Stomach (tissue), 9 donors: ENCODE results near the gene TMEM225B. TPM values are rescaled to one million over a fixed set of nuclear protein-coding genes. Genes with fewer than 3 reads are reported as not detected.
"Not testable (repeated sequence)": the region's sequence is repeated elsewhere in the genome, so short reads cannot be mapped to it uniquely, and the experiment has no call there.

ENCODE experiments used
- DNase-seq, 2 donors: peaks; one replicate each; pipeline versions ENCODE4 v3.0.0 to v3.0.0-alpha.2; 2013 to 2019
- H3K27ac ChIP-seq, 5 donors: fragments of 200-600 bp in 4 of 5; sonication (generic) in 4 of 5; one replicate each; pipeline ENCODE4 v1.5.1; 2013 to 2019; ENCODE audit warnings: mild to moderate bottlenecking in 1 of 5, moderate library complexity in 1 of 5
- H3K27me3 ChIP-seq, 3 donors: fragments of 200-600 bp; sonication (generic); one replicate each; pipeline ENCODE4 v1.5.1; 2017 to 2019; ENCODE audit warnings: mixed run types in 1 of 3
- H3K36me3 ChIP-seq, 4 donors: fragments of 200-600 bp; sonication (generic); 1 replicate in 3 of 4; 2 replicates in 1 of 4; pipeline ENCODE4 v1.5.1; 2016 to 2019
- H3K4me1 ChIP-seq, 4 donors: fragments of 200-600 bp; sonication (generic); one replicate each; pipeline ENCODE4 v1.5.1; 2016 to 2019
- H3K4me3 ChIP-seq, 4 donors: fragments of 200-600 bp; sonication (generic) in 3 of 4; one replicate each; pipeline ENCODE4 v1.5.1; 2016 to 2019; ENCODE audit warnings: mild to moderate bottlenecking in 1 of 4
- H3K9me3 ChIP-seq, 4 donors: fragments of 200-600 bp; sonication (generic); one replicate each; pipeline ENCODE4 v1.5.1; 2016 to 2019
- EP300 ChIP-seq: sonication (generic); formaldehyde crosslinking; IDR thresholded peaks from one replicate; pipeline ENCODE4 v1.6.1; 2017; ENCODE audit warnings: antibody characterized with exemption
- POLR2A ChIP-seq, 4 donors: fragments of 450-650 bp; IDR thresholded peaks; one replicate each; pipeline ENCODE4 v1.6.1; 2016; ENCODE audit warnings: antibody characterized with exemption in 4 of 4, control low read depth in 2 of 4, mild to moderate bottlenecking in 1 of 4, moderate library complexity in 1 of 4
- POLR2AphosphoS5 ChIP-seq, 3 donors: sonication (generic); formaldehyde crosslinking; IDR thresholded peaks; one replicate each; pipeline ENCODE4 v1.6.1; 2016; ENCODE audit warnings: antibody characterized with exemption in 3 of 3
- WGBS, 5 donors: extraction: QIAGEN DNeasy Blood & Tissue Kit in 3 of 5; methylation state at CpG; one replicate each; pipeline versions ENCODE4 v1.1.5 to v1.1.7; 2013 to 2018; 5-methylcytosine and 5-hydroxymethylcytosine counted together
- intact Hi-C: fragments of 100-400 bp; cut with DNase I; formaldehyde crosslinking; loops from one replicate; pipeline ENCODE4 v1.15.1; 2023; ENCODE audit warnings: low total_unique reads
- polyA plus RNA-seq, 3 donors: library from polyadenylated mRNA; stranded (reverse); fragments of 200-250 nt; gene quantifications; one replicate each; pipeline ENCODE4 v1.2.3, GENCODE V29; 2013
- total RNA-seq, 5 donors: library from RNA; depleted of rRNA; stranded (reverse); fragments of >200 nt; gene quantifications; one replicate each; pipeline versions ENCODE4 v1.1.0 to v1.2.3, GENCODE V29; 2014 to 2016
- TF ChIP-seq, protein P1 (sequence below), 7 experiments: fragments of 450-650 bp in 4 of 7; fragments of 200-600 bp in 3 of 7; sonication (generic) in 3 of 7; IDR thresholded peaks; one replicate each; pipeline ENCODE4 v1.5.1; 2016 to 2019; ENCODE audit warnings: antibody characterized with exemption in 7 of 7, control low read depth in 2 of 7, mild to moderate bottlenecking in 1 of 7
- donor health status: healthy with polysubstance abuse.
- donor health status: Bipolar disorder and iron deficiency.
- donor health status: healthy.

The TMEM225B gene
- total and polyA plus RNA-seq, 8 donors = 0.73 to 4.3 (median 0.98) TPM; not detected in 4

DNA sequence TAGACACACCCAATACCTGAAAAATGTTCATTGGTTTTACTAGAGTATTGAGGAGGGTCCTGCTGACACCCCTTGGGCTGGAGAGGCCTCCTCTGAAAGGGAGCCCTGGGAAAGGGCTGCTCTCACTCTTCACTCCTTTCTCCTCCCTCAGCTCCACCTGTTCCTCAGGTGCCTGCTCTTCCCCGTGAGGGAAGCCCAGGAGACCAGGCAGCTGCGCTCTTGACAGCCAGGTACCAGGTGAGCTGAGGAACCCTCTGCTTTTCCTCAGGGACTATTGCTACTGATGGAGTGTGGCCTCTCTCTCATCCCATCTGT, 36.4 kb upstream of the TMEM225B start:
- Histone ChIP-seq H3K36me3 (peaks cover 47 to 72% (median 65%) of the 10 kb centered on the region in 4 donors), H3K4me1 (peaks cover 18 to 61% (median 47%) of the 10 kb centered on the region in 4 donors), H3K27me3 (no peaks in the 10 kb centered on the region), H3K27ac (peak overlapping the region in 1 of 5 donors; percentile 99), H3K4me3 (no peak overlapping the region), H3K9me3 (no peaks in the 10 kb centered on the region)
- no peak for DNase-seq
- TF ChIP-seq POLR2A (IDR thresholded peaks at IDR 0.05) = no peak
- TF ChIP-seq POLR2AphosphoS5 (IDR thresholded peaks at IDR 0.05) = no peak
- no peak for TF ChIP-seq EP300
- TF ChIP-seq, protein P1, sequence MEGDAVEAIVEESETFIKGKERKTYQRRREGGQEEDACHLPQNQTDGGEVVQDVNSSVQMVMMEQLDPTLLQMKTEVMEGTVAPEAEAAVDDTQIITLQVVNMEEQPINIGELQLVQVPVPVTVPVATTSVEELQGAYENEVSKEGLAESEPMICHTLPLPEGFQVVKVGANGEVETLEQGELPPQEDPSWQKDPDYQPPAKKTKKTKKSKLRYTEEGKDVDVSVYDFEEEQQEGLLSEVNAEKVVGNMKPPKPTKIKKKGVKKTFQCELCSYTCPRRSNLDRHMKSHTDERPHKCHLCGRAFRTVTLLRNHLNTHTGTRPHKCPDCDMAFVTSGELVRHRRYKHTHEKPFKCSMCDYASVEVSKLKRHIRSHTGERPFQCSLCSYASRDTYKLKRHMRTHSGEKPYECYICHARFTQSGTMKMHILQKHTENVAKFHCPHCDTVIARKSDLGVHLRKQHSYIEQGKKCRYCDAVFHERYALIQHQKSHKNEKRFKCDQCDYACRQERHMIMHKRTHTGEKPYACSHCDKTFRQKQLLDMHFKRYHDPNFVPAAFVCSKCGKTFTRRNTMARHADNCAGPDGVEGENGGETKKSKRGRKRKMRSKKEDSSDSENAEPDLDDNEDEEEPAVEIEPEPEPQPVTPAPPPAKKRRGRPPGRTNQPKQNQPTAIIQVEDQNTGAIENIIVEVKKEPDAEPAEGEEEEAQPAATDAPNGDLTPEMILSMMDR (IDR thresholded peaks at IDR 0.05) = no peak
- intact Hi-C loops = no loop called here
- WGBS, 5 donors = 90 to 100% (median 93%) methylated on average over 2 of the region's 2 CpGs

DNA sequence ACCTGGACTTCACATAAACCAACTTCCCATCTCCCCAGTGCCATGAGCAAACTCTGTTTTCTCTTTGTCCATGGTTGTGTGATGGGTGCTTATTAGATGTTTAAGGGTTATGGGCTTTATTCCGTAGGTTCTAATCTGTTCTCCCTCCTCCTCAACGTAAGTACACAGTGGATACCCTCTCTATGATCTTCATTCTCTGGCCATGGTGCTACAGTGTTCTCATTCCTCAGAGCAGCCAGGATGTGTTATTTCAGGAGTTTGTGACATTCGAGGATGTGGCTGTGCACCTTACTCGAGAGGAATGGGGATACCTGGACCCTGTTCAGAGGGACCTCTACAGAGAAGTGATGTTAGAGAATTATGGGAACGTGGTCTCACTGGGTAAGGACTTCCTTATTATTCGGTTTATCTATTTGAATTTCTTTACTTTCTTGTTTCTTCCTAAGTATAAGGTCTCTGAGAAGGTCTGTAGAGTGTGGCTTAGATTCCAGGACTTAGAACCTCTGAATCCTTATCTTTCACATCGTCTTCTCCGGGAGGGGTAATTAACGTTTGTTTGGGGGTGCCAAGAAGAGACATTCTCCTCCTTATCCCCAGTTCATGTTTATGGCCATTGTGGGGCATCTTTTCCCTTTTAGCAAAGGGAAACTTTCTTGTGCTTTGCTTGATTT, 35.8 kb upstream of the TMEM225B start:
- WGBS, 5 donors = 76 to 84% (median 82%) methylated on average over 9 of the region's 9 CpGs
- H3K36me3 ChIP-seq = peaks cover 47 to 72% (median 70%) of the 10 kb centered on the region in 4 donors
- H3K27me3 ChIP-seq = no peaks in the 10 kb centered on the region
- no peaks in the 10 kb centered on the region for H3K9me3 ChIP-seq
- peaks cover 15 to 56% (median 41%) of the 10 kb centered on the region in 4 donors for H3K4me1 ChIP-seq
- H3K27ac ChIP-seq = peak overlapping the region in 4 of 5 donors; percentile 41 to 99 (median 62)
- TF ChIP-seq POLR2A (IDR thresholded peaks at IDR 0.05) = no peak
- no peak for TF ChIP-seq POLR2AphosphoS5 (IDR thresholded peaks at IDR 0.05)
- no peak for TF ChIP-seq EP300
- TF ChIP-seq, protein P1 (IDR thresholded peaks at IDR 0.05) = no peak
- no peak for DNase-seq
- intact Hi-C loops = no loop called here
- no peak overlapping the region for H3K4me3 ChIP-seq

DNA sequence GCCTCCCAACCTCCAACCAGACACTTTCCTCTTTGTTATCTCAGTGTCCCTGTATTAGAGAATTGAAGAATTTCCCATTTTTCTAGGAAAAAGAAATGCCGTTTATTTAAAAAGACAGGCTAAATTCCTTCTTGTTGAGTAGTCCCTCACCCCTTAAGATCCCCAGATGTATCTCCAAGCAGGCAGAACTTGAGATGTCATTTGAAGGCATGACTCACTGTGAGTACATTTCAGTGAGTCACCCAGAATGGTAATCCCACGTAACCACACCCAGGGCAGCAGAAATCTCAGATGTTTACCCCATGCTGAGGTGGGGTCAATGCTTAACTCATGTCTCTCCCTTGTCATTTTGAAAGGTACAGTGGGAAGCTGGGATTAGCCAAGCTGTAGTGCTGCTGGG, 35.2 kb upstream of the TMEM225B start:
- Histone ChIP-seq H3K36me3 (peaks cover 47 to 78% (median 75%) of the 10 kb centered on the region in 4 donors), H3K27me3 (no peaks in the 10 kb centered on the region), H3K9me3 (no peaks in the 10 kb centered on the region), H3K4me3 (no peak overlapping the region), H3K27ac (peak overlapping the region in 4 of 5 donors; percentile 41 to 99 (median 62)), H3K4me1 (peaks cover 11 to 50% (median 37%) of the 10 kb centered on the region in 4 donors)
- peak in 1 of 2 donors; percentile 67 for DNase-seq
- TF ChIP-seq, protein P1 (IDR thresholded peaks at IDR 0.05) = no peak
- TF ChIP-seq EP300 (no peak), POLR2AphosphoS5 (IDR thresholded peaks at IDR 0.05) (peak in 2 of 3 donors; percentile 48 to 79)
- WGBS, 5 donors = 30 to 45% (median 42%) methylated on average over 2 of the region's 2 CpGs
- intact Hi-C loops = no loop called here

GRCh38 chr7:99563650-99564049, 34.4 kb upstream of the TMEM225B start:
- Histone ChIP-seq H3K36me3 (peaks cover 52 to 84% (median 80%) of the 10 kb centered on the region in 4 donors), H3K27me3 (no peaks in the 10 kb centered on the region), H3K4me1 (peaks cover 11 to 50% (median 37%) of the 10 kb centered on the region in 4 donors), H3K9me3 (no peaks in the 10 kb centered on the region), H3K4me3 (no peak overlapping the region), H3K27ac (peak overlapping the region in 3 of 5 donors; percentile 41 to 99 (median 46))
- TF ChIP-seq, protein P1 (IDR thresholded peaks at IDR 0.05) = no peak
- TF ChIP-seq POLR2AphosphoS5 (IDR thresholded peaks at IDR 0.05) (no peak), EP300 (no peak), POLR2A (IDR thresholded peaks at IDR 0.05) (no peak)
- no peak for DNase-seq
- intact Hi-C loops = no loop called here
- 79 to 93% (median 89%) methylated on average over 10 of the region's 10 CpGs for WGBS, 5 donors

GRCh38 chr7:99568770-99569169, 29.3 kb upstream of the TMEM225B start:
- H3K36me3 ChIP-seq = peaks cover 39 to 98% (median 95%) of the 10 kb centered on the region in 4 donors
- DNase-seq, H3K9me3 ChIP-seq, intact Hi-C loops, H3K4me3 ChIP-seq, H3K27ac ChIP-seq, H3K27me3 ChIP-seq, H3K4me1 ChIP-seq: not testable (repeated sequence)
- 96 to 98% (median 96%) methylated on average over 7 of the region's 7 CpGs for WGBS, 5 donors
